HG03469 (cell line): ENCODE data around the gene TANC1.

Source experiments
- ATAC-seq: cut with Tn5 transposase; IDR thresholded peaks from one replicate; pipeline ENCODE4 v1.9.1; 2021; ENCODE audit warnings: mild to moderate bottlenecking, moderate library complexity, moderate number of reproducible peaks; ENCODE audit not compliant: unreplicated experiment

TANC1 gene

GRCh38 chr2:159209341-159210306, 241.2 kb downstream of the TANC1 start:
- ATAC-seq, result peak; percentile 72

GRCh38 chr2:159211447-159212396, 243.3 kb downstream of the TANC1 start:
- no peak for ATAC-seq

- ATAC-seq, result no peak
These were observed 244.9 kb downstream of the TANC1 start for GRCh38 chr2:159213296-159213695.

GRCh38 chr2:159214325-159214865, 246.0 kb downstream of the TANC1 start:
- no peak for ATAC-seq

GRCh38 chr2:159215116-159215515, 246.7 kb downstream of the TANC1 start:
- no peak for ATAC-seq

- ATAC-seq, result no peak
These were observed 249.2 kb downstream of the TANC1 start for GRCh38 chr2:159217676-159218075.

GRCh38 chr2:159218389-159218788, 249.9 kb downstream of the TANC1 start:
- ATAC-seq, result no peak

GRCh38 chr2:159219394-159219998, 251.1 kb downstream of the TANC1 start:
- ATAC-seq, result no peak

GRCh38 chr2:159224061-159224813, 255.8 kb downstream of the TANC1 start:
- ATAC-seq, result no peak

GRCh38 chr2:159225025-159226016, 256.9 kb downstream of the TANC1 start:
- no peak for ATAC-seq

GRCh38 chr2:159226059-159226461, 257.6 kb downstream of the TANC1 start:
- ATAC-seq, result no peak

GRCh38 chr2:159226608-159227385, 258.4 kb downstream of the TANC1 start:
- ATAC-seq, result no peak

- ATAC-seq, result no peak
These were observed 259.0 kb downstream of the TANC1 start for GRCh38 chr2:159227467-159227866.

GRCh38 chr2:159228081-159228581, 259.7 kb downstream of the TANC1 start:
- no peak for ATAC-seq

- no peak for ATAC-seq
These were observed 261.2 kb downstream of the TANC1 start for GRCh38 chr2:159229476-159230144.

- ATAC-seq, result no peak
These were observed 261.9 kb downstream of the TANC1 start for GRCh38 chr2:159230145-159230877.
